Measurements from ENCODE around the gene RCOR2. TPM values are rescaled to one million over a fixed set of nuclear protein-coding genes. Genes with fewer than 3 reads are reported as not detected.

The RCOR2 gene
- total RNA-seq, 4 donors from 2014 or later = 0.64 to 0.82 TPM; not detected in 2

DNA sequence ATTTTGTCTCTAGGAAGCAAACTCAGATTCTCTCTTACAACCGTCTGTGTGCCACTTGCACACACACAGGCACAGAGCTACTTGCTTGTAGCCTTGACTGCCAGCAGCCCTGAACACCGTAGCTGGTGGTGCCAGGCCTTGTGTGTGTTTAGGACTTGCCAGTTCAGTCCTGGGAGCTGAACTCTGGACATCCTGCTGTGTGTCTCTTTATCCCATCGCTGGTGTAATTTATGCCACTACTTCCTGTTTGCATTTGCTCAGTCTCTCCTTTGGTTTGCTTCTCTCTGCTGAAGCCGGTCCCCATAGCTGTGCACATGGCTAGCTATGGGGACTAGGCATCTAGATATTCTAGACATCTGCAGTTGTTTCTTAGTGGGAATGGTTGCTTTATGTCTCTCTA is 54.0 kb downstream of the RCOR2 start:
- H3K27me3 ChIP-seq = no peaks in the 10 kb centered on the region
- no peak overlapping the region for H3K4me3 ChIP-seq
- intact Hi-C loops (cut with DNase I; ENCODE audit: low total_unique reads) = no loop called here
- H3K4me1 ChIP-seq = peaks cover 21 to 69% (median 63%) of the 10 kb centered on the region in 4 donors
- DNase-seq = peak; percentile 65
- no peaks in the 10 kb centered on the region for H3K36me3 ChIP-seq
- in situ Hi-C loops (cut with MboI; ENCODE audit: low pct_ligation_motif_present in 1 of 4, low pct_unique_long_range_greater_than_20kb in 1 of 4, low sequenced_read_pairs in 3 of 4) = no loop called here
- 14 to 27% methylated on average over 2 to 4 of the region's 4 CpGs for WGBS, 2 donors (ENCODE audit: low coverage in 1 of 2)
- no peak for TF ChIP-seq EP300 (IDR thresholded peaks at IDR 0.05; ENCODE audit: low read depth)
- no peak for TF ChIP-seq POLR2A (IDR thresholded peaks at IDR 0.05)
- TF ChIP-seq, protein P1, sequence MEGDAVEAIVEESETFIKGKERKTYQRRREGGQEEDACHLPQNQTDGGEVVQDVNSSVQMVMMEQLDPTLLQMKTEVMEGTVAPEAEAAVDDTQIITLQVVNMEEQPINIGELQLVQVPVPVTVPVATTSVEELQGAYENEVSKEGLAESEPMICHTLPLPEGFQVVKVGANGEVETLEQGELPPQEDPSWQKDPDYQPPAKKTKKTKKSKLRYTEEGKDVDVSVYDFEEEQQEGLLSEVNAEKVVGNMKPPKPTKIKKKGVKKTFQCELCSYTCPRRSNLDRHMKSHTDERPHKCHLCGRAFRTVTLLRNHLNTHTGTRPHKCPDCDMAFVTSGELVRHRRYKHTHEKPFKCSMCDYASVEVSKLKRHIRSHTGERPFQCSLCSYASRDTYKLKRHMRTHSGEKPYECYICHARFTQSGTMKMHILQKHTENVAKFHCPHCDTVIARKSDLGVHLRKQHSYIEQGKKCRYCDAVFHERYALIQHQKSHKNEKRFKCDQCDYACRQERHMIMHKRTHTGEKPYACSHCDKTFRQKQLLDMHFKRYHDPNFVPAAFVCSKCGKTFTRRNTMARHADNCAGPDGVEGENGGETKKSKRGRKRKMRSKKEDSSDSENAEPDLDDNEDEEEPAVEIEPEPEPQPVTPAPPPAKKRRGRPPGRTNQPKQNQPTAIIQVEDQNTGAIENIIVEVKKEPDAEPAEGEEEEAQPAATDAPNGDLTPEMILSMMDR (IDR thresholded peaks at IDR 0.05) = no peak
- peak in 1 of 3 donors; percentile 14 for TF ChIP-seq POLR2AphosphoS5 (IDR thresholded peaks at IDR 0.05)
- H3K9me3 ChIP-seq = no peaks in the 10 kb centered on the region
- peak overlapping the region; percentile 39 to 78 (median 52) for H3K27ac ChIP-seq

Small RNA genes lying within 50 kb of the gene (small RNA-seq; reads per million reads assigned to genes)
- 0 reads per million in 4 donors for gene RNU6-1306P

Other genes with a start within 250 kb of the RCOR2 start
- gene ATL3, start 245.8 kb downstream of the RCOR2 start, total RNA-seq = 10 to 100 TPM; 18.7 to 60.8 (median 40.0) TPM
- 100 to 1,000 TPM in 2 of 4 donors, 10 to 100 TPM in 2; 44.8 to 187 (median 117) TPM for gene RTN3, start 235.7 kb downstream of the RCOR2 start, total RNA-seq
- 10 to 100 TPM in 3 of 4 donors, 1 to 10 TPM in 1; 4.6 to 15.7 (median 11.0) TPM for gene ZFTA, start 148.4 kb downstream of the RCOR2 start, total RNA-seq
- gene SPINDOC, start 103.7 kb downstream of the RCOR2 start, total RNA-seq = 1 to 10 TPM; 1.5 to 9.8 (median 5.2) TPM
- 100 to 1,000 TPM in 1 of 4 donors, 10 to 100 TPM in 3; 33.0 to 106 (median 77.8) TPM for gene MARK2, start 78.1 kb downstream of the RCOR2 start, total RNA-seq
- 10 to 100 TPM; 25.8 to 36.6 (median 34.3) TPM for gene NAA40, start 21.8 kb upstream of the RCOR2 start, total RNA-seq
- 1,000 to 10,000 TPM in 2 of 4 donors, 100 to 1,000 TPM in 2; 471 to 1,475 (median 1,057) TPM for gene COX8A, start 57.5 kb upstream of the RCOR2 start, total RNA-seq
- 100 to 1,000 TPM in 1 of 4 donors, 10 to 100 TPM in 3; 52.7 to 114 (median 79.4) TPM for gene OTUB1, start 69.3 kb upstream of the RCOR2 start, total RNA-seq
- gene FLRT1, start 118.8 kb upstream of the RCOR2 start, total RNA-seq = 1 to 10 TPM in 2 of 4 donors, under 1 TPM in 2; 0.32 to 1.4 (median 0.90) TPM
- 10 to 100 TPM; 42.9 to 50.7 (median 50.1) TPM for gene MACROD1, start 248.9 kb upstream of the RCOR2 start, total RNA-seq